Measurements from ENCODE around the gene POU2F1. TPM values are rescaled to one million over a fixed set of nuclear protein-coding genes. Genes with fewer than 3 reads are reported as not detected.
A peak's percentile ranks its signal among the peaks of the same experiment; 100 is the strongest.

POU2F1 gene
- total and polyA plus RNA-seq, 2 experiments from 2014 or later = 9.2 to 21.9 TPM

DNA sequence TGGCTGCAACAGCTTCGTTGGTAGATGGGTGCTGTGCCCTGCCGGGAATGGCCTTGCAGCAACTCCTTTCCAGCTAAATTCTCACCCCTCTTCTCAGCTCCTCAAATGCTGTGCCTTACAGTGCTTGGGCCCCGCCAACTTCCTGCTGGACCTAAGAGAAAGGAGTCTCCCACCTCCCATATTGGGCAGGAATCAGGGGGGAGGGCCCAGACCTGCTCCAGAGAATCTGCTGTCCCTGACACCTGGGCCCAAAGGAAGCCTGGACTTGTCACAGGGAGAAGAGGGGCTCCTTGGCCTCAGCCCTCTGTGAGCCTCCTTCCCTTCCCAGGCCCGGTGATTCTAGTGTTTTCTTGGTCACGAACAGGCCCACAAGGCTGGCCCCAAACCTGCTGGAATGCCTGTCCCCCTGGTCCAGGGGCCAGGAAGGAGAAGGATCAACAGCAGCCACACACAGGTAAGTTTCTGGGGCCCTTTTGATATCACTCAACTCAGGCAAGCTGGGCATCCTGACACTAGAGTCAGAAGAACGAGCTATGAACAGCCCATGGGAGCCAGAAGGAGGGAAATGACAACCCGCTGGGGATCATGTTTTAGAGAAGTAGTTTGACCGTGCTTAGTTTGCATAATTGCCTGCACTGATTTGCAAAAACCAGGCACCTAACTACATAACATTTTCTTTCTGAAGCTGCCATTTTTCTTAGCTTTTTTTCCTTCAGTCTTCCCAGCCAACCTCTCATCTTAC is 211.4 kb downstream of the POU2F1 start:
- Histone ChIP-seq H3K9me3 (ENCODE audit: low read depth) (no peaks in the 10 kb centered on the region), H3K4me3 (no peak overlapping the region), H3K4me1 (ENCODE audit: low read depth) (peaks cover 12% of the 10 kb centered on the region), H3K27ac (peak overlapping the region; percentile 85), H3K27me3 (no peaks in the 10 kb centered on the region), H3K36me3 (no peaks in the 10 kb centered on the region)
- no peak for DNase-seq (ENCODE audit: low read depth in 1 of 2, low spot score in 1 of 2)
- TF ChIP-seq, protein P1, sequence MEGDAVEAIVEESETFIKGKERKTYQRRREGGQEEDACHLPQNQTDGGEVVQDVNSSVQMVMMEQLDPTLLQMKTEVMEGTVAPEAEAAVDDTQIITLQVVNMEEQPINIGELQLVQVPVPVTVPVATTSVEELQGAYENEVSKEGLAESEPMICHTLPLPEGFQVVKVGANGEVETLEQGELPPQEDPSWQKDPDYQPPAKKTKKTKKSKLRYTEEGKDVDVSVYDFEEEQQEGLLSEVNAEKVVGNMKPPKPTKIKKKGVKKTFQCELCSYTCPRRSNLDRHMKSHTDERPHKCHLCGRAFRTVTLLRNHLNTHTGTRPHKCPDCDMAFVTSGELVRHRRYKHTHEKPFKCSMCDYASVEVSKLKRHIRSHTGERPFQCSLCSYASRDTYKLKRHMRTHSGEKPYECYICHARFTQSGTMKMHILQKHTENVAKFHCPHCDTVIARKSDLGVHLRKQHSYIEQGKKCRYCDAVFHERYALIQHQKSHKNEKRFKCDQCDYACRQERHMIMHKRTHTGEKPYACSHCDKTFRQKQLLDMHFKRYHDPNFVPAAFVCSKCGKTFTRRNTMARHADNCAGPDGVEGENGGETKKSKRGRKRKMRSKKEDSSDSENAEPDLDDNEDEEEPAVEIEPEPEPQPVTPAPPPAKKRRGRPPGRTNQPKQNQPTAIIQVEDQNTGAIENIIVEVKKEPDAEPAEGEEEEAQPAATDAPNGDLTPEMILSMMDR (IDR thresholded peaks at IDR 0.05; ENCODE audit: low read depth, low read length) = no peak

DNA sequence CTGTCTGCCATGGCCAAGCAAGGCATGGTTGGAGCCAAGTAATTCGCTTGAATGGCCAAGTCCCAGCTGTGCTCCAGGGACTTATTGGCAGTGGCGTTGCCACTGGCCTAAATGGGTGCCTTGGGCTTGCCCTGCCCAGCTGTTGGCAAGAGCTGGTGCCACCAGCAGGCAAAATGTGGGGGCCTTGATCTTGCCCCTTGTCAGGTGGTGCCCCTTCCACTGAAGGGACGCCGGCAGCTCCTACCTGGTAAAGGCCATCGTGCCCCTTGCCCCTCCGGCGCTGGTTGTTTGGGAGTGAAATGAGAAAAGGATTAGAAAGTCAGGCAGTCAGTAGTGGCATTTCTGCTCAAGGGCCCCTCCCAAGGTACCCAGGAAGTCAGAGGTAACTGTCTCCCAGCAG is 212.1 kb downstream of the POU2F1 start:
- DNase-seq (ENCODE audit: low read depth in 1 of 2, low spot score in 1 of 2) = no peak
- no peak overlapping the region for H3K4me3 ChIP-seq
- H3K27me3 ChIP-seq = no peaks in the 10 kb centered on the region
- no peaks in the 10 kb centered on the region for H3K9me3 ChIP-seq (ENCODE audit: low read depth)
- H3K4me1 ChIP-seq (ENCODE audit: low read depth) = peaks cover 12% of the 10 kb centered on the region
- TF ChIP-seq, protein P1 (IDR thresholded peaks at IDR 0.05; ENCODE audit: low read depth, low read length) = no peak
- H3K36me3 ChIP-seq = no peaks in the 10 kb centered on the region
- H3K27ac ChIP-seq = no peak overlapping the region

DNA sequence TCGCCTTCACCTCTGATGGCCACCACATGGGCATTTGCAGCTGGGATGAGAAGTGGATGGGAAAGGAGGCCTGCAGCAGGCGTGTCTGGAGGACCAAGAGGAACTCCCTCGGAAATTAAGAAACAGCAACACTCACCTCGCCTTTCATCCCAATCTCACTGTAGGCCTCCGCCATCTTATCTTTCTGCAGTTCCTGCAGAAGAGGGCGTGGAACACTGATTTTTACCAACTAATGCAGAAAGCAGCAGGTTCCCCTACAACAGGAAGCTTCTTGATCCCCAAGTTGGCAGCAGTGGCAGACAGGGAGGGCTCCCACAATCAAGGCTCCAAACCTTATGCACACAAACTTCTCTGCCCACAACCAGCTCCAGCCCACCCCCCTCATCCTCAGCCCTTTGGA is 213.2 kb downstream of the POU2F1 start:
- Histone ChIP-seq H3K36me3 (no peaks in the 10 kb centered on the region), H3K4me1 (ENCODE audit: low read depth) (peaks cover 12% of the 10 kb centered on the region), H3K9me3 (ENCODE audit: low read depth) (no peaks in the 10 kb centered on the region), H3K27me3 (peaks cover 9% of the 10 kb centered on the region), H3K4me3 (no peak overlapping the region), H3K27ac (no peak overlapping the region)
- no peak for DNase-seq (ENCODE audit: low read depth in 1 of 2, low spot score in 1 of 2)
- TF ChIP-seq, protein P1 (IDR thresholded peaks at IDR 0.05; ENCODE audit: low read depth, low read length) = no peak

GRCh38 chr1:167434306-167434705 is 213.6 kb downstream of the POU2F1 start:
- Histone ChIP-seq H3K4me3 (no peak overlapping the region), H3K9me3 (ENCODE audit: low read depth) (no peaks in the 10 kb centered on the region), H3K27ac (no peak overlapping the region), H3K4me1 (ENCODE audit: low read depth) (peaks cover 12% of the 10 kb centered on the region), H3K36me3 (no peaks in the 10 kb centered on the region), H3K27me3 (peaks cover 14% of the 10 kb centered on the region)
- TF ChIP-seq, protein P1 (IDR thresholded peaks at IDR 0.05; ENCODE audit: low read depth, low read length) = no peak
- no peak for DNase-seq (ENCODE audit: low read depth in 1 of 2, low spot score in 1 of 2)

DNA sequence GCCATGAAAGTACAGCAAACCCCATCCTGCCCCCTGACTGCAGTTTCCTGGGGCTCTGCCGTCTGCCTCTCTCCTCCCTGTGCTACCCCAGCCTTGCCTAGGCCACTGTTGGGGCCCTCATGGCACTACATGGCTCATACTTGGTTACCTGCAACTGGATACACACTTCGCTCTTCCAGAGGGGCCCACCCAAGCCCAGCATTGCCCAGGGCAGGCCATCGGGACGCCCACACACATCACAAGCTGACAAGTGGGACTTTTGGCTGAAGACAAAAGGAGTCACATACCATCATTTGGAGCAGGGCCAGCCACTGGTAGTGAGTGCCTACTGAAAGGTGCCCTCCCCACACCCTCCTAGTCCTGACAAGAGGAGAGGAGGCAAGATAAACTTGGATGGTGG is 214.8 kb downstream of the POU2F1 start:
- peaks cover 12% of the 10 kb centered on the region for H3K4me1 ChIP-seq (ENCODE audit: low read depth)
- H3K27ac ChIP-seq = no peak overlapping the region
- H3K36me3 ChIP-seq = no peaks in the 10 kb centered on the region
- DNase-seq (ENCODE audit: low read depth in 1 of 2, low spot score in 1 of 2) = no peak
- H3K4me3 ChIP-seq = no peak overlapping the region
- TF ChIP-seq, protein P1 (IDR thresholded peaks at IDR 0.05; ENCODE audit: low read depth, low read length) = no peak
- no peaks in the 10 kb centered on the region for H3K9me3 ChIP-seq (ENCODE audit: low read depth)
- peaks cover 22% of the 10 kb centered on the region for H3K27me3 ChIP-seq

Data from cardiac muscle cell (in vitro differentiated cells and primary cell).